ENCODE measurements around the gene GOLGA6L1.
"Not testable (repeated sequence)": the region's sequence is repeated elsewhere in the genome, so short reads cannot be mapped to it uniquely, and the experiment has no call there.

GOLGA6L1 gene

GRCh38 chr15:23136722-23137121 is at the start of gene GOLGA6L1:
TSS of gene GOLGA6L1 (minus strand) at chr15:23136822. CDS start at chr15:23136731, 91 bp downstream.
- not testable (repeated sequence) for DNase-seq

GRCh38 chr15:23181201-23181600 is 44.6 kb upstream of the GOLGA6L1 start:
- DNase-seq = not testable (repeated sequence)

GRCh38 chr15:23180547-23180927 is 43.9 kb upstream of the GOLGA6L1 start:
- DNase-seq = not testable (repeated sequence)

DNA sequence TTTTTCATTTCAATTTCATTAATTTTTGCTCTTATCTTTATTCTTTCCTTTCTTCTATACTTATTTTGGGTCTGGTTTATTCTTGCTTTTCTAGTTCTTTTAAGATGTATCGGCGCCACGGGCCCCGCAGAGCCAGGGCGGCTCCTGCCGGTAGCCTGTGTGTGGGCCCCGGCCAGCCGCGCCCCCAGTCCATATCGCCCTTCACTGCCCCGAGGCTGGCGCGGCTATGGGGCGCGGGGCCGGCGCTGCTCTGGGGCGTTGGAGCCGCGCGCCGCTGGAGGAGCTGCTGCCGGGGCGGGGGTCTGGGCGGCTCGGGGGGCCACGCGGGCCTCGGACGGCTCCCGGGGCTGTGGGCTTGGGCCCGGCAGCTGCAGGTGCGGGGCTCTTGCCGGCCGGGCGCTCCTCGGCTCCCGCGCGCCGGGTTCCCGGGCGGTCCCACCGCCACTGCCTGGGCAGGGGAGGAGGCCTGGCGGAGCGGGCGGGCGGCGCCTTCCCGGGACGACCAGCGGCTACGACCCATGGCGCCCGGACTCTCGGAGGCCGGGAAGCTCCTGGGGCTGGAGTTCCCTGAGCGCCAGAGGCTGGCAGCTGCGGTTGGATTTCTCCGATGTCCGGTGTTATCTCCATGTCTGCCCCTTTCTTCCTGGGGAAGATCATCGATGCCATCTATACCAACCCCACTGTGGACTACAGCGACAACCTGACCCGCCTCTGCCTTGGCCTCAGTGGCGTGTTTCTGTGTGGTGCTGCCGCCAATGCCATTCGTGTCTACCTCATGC is 43.3 kb upstream of the GOLGA6L1 start:
- DNase-seq = not testable (repeated sequence)

DNA sequence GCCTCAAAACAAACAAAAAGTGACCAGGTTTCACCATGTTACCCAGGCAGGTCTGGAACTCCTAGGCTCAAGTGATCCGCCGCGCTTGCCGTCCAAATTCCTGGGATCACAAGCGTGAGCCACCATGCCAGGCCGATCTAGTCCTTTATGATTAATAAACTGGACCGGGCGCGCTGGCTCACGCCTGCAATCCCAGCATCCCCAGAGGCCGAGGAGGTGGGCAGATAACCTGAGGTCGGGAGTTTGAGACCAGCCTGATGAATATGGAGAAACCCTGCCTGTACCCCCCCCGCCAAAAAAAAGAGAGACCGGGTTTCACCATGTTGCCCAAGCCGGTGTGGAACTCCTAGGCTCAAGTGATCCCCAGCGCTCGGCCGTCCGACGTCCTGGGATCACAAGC is 40.1 kb upstream of the GOLGA6L1 start:
- not testable (repeated sequence) for DNase-seq

DNA sequence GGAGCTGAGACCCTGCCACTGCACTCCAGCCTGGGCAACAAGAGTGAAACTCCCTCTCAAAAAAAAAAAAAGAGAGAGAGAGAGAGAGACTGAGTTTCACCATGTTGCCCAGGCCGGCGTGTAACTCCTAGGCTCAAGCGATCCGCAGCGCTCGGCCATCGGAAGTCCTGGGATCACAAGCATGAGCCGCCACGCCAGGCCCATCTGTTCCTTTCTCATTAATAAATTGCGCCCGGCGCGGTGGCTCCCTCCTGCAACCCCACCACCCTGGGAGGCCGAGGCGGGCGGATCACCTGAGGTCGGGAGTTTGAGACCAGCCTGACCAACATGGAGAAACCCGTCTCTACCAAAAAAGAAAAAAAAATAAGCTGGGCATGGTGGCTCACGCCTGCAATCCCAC is 39.0 kb upstream of the GOLGA6L1 start:
- DNase-seq = not testable (repeated sequence)

GRCh38 chr15:23174609-23175140 is 38.1 kb upstream of the GOLGA6L1 start:
- DNase-seq = not testable (repeated sequence)

DNA sequence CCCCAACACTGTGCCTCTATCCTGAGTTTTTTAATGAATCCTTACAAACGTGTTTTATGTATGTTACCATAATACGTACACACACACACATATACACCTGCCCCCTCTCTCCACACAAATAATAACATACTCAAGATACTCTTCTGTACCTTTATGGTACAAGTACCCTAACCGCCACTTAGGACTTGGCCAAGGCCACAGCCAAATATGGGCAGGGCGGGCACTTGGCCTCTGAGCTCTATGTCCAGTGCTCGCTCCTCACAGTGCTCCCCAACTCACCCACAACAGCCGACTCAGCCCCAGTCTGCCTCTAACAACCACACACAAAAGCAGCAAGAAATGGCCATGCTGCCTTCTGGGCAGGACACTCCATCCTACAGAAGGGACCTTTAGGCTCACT is 3.8 kb downstream of the GOLGA6L1 start:
- not testable (repeated sequence) for DNase-seq

DNA sequence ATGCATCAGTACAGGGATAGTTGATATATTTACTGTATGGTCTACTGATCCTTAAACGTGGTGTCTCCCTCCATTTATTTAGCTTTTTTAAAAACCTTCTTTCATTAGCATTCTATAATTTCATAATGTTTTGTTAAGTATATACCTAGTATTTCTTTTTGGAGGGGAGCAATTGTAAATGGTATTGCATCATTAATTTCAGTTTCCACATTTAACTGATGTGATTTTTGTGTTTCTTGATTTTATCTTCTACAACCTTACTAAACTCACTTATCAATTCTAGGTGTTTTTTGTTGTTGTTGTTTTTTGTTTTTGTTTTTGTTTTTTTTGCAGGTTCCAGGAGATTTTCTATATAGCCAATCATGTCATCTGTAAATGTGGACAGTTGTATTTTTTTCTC is 18.4 kb downstream of the GOLGA6L1 start:
- no peak for DNase-seq

DNA sequence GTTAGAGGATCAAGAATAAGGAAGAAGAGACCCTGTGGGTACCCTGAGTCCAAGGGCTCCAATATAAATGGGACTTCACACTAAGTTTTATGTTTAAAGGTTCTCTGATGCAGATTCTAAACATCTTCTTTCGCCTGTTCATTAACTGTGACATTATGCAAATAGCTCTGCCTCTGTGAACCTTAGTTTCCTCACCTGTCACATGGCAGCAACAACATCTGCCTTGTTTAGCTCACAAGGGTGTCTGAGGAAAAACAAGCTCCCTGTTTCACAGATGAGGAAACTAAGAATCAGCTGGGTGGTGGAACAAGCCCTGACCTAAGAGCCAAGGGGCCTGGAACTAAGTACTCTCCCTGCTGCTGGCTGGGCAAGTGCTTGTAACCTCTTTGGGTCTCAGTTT is 40.8 kb downstream of the GOLGA6L1 start:
- DNase-seq = no peak

DNA sequence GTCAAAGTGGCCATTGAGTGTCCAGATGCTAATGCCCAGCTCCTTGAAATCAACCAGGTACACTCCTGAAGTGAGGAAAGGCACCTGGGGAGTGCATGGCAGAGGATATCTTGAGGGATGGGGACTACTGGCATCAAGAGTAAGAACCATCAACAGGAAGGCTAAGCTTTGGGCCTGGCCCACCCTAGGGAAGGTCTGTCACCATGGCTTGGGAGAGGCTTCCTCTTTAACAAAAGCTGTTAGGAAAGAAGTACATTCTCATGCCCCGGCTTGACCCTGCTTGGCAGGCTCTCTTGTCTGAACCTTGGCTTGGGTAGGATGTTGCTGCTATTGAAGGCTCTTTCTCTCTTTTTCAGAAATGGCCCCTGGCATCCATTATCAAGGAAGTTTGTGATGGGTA is 53.5 kb downstream of the GOLGA6L1 start:
- no peak for DNase-seq

DNA sequence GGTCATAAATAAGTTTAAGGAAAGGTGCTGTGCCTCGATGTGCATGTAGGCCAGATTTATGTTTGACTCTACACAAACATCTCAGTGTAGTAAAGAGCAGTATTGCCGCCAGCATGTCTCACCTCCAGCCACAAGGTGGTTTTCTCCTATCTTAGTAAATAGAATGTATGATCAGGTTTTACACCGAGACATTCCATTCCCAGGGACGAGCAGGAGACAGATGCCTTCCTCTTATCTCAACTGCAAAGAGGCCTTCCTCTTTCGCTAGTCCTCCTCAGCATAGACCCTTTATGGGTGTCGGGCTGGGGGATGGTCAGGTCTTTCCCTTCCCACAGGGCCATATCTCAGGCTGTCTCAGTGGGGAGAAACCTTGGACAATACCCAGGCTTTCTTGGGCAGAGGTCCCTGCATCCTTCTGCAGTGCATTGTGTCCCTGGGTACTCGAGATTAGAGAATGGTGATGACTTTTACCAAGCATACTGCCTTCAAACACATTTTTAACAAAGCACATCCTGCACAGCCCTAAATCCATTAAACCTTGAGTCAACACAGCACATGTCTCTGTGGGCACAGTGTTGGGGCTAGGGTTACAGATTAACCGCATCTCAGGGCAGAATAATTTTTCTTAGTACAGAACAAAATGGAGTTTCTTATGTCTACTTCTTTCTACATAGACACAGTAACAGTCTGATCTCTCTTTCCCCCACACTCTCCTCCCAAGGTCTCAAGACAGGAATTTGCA is 54.5 kb downstream of the GOLGA6L1 start:
- DNase-seq = not testable (repeated sequence)

DNA sequence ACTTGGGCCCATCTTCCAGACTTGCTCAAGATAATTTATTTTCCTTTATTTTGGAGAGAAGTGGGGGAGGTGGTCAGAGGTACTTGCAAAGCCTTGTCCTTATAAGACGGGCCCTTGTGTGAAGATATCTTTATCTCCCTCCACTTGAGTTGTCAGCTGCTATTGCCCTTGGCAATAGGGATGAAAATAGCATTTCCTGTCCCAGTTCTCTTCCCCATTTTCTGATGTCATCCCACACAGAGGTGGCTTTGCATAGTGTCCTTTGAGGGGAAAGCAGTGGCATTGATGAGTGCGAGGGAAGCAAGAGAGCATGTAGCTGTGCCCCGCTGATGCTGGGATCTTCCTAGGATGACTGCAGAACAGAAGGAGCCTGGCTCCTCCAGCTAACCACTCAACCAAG is 55.4 kb downstream of the GOLGA6L1 start:
- no peak for DNase-seq

- no peak for DNase-seq
These were observed 56.9 kb downstream of the GOLGA6L1 start for GRCh38 chr15:23079766-23080165.
